HepG2 (cell line): ENCODE results near the gene TPPP2. TPM values are rescaled to one million over a fixed set of nuclear protein-coding genes. Genes with fewer than 3 reads are reported as not detected.
A peak's percentile ranks its signal among the peaks of the same experiment; 100 is the strongest.

Experiments
- ADNP ChIP-seq: sonication (generic); formaldehyde crosslinking; IDR thresholded peaks from 2 replicates; pipeline ENCODE4 v1.4.0; 2020; ENCODE audit warnings: missing genetic modification reagents
- BRCA1 ChIP-seq: sonication (generic); formaldehyde crosslinking; IDR thresholded peaks from 2 replicates; pipeline ENCODE4 v1.4.0; 2020; ENCODE audit warnings: missing genetic modification reagents
- FOXK2 ChIP-seq: fragments of 450-650 bp; IDR thresholded peaks from 2 replicates; pipeline ENCODE4 v1.6.1; 2016
- FOXM1 ChIP-seq: sonication (generic); formaldehyde crosslinking; IDR thresholded peaks from 2 replicates; pipeline ENCODE4 v1.5.0; 2020; ENCODE audit warnings: missing genetic modification reagents
- GABPB1 ChIP-seq: IDR thresholded peaks from 2 replicates; pipeline ENCODE4 v1.6.1; 2016; ENCODE audit warnings: mild to moderate bottlenecking, missing genetic modification reagents, moderate library complexity, missing compliant biosample characterization
- HOXD1 ChIP-seq: sonication (generic); formaldehyde crosslinking; IDR thresholded peaks from 2 replicates; pipeline ENCODE4 v1.5.0; 2020; ENCODE audit warnings: missing genetic modification reagents
- KAT7 ChIP-seq: IDR thresholded peaks from 2 replicates; pipeline ENCODE4 v1.6.1; 2018; ENCODE audit warnings: borderline replicate concordance, missing compliant biosample characterization
- KDM2A ChIP-seq: sonication (generic); formaldehyde crosslinking; IDR thresholded peaks from 2 replicates; pipeline ENCODE4 v1.4.0; 2020; ENCODE audit warnings: low read depth, missing genetic modification reagents, borderline replicate concordance
- KDM3A ChIP-seq: IDR thresholded peaks from 2 replicates; pipeline ENCODE4 v1.6.1; 2018; ENCODE audit warnings: low read depth, missing compliant biosample characterization
- SNAI1 ChIP-seq: sonication (generic); formaldehyde crosslinking; IDR thresholded peaks from 2 replicates; pipeline ENCODE4 v1.5.0; 2020; ENCODE audit warnings: mild to moderate bottlenecking, missing genetic modification reagents, borderline replicate concordance
- STAT5B ChIP-seq: sonication (generic); formaldehyde crosslinking; IDR thresholded peaks from 2 replicates; pipeline ENCODE4 v1.4.0; 2020; ENCODE audit warnings: missing genetic modification reagents
- ZBTB7A ChIP-seq: sonication (generic); formaldehyde crosslinking; IDR thresholded peaks from 2 replicates; pipeline ENCODE4 v1.8.0; 2022; ENCODE audit warnings: mild to moderate bottlenecking, missing genetic modification reagents
- ZC3H13 ChIP-seq: sonication (generic); formaldehyde crosslinking; IDR thresholded peaks from 2 replicates; pipeline ENCODE4 v1.8.1; 2023; ENCODE audit warnings: mild to moderate bottlenecking, missing genetic modification reagents, moderate library complexity
- ZNF224 ChIP-seq: sonication (generic); formaldehyde crosslinking; IDR thresholded peaks from 2 replicates; pipeline ENCODE4 v1.5.0; 2020; ENCODE audit warnings: mild to moderate bottlenecking, missing genetic modification reagents
- ZNF264 ChIP-seq: sonication (generic); formaldehyde crosslinking; IDR thresholded peaks from 2 replicates; pipeline ENCODE4 v1.4.0; 2020; ENCODE audit warnings: missing genetic modification reagents
- ZNF335 ChIP-seq: sonication (generic); formaldehyde crosslinking; IDR thresholded peaks from 2 replicates; pipeline ENCODE4 v1.4.0; 2020; ENCODE audit warnings: missing genetic modification reagents
- ZNF563 ChIP-seq: sonication (generic); formaldehyde crosslinking; IDR thresholded peaks from 2 replicates; pipeline ENCODE4 v1.8.0; 2022; ENCODE audit warnings: mild to moderate bottlenecking, moderate library complexity, missing genetic modification reagents
- ZNF589 ChIP-seq: sonication (generic); formaldehyde crosslinking; conservative IDR thresholded peaks from 2 replicates; pipeline ENCODE4 v1.8.0; 2022; ENCODE audit warnings: mild to moderate bottlenecking, moderate library complexity, missing genetic modification reagents
- ZNF878 ChIP-seq: sonication (generic); formaldehyde crosslinking; IDR thresholded peaks from 2 replicates; pipeline ENCODE4 v1.8.1; 2023; ENCODE audit warnings: mild to moderate bottlenecking, missing genetic modification reagents, moderate library complexity
- polyA plus RNA-seq, 8 experiments: library from polyadenylated mRNA; depleted of rRNA in 3 of 8; stranded (reverse) in 7 of 8; unstranded in 1 of 8; fragments of >200 nt; fragmentation: Illumina TruSeq in 4 of 8; extraction: Trizol in 4 of 8; gene quantifications; 2 replicates each; pipeline versions ENCODE4 v1.2.1 to v1.2.3, GENCODE V29; 2011 to 2016; ENCODE audit warnings: low read depth in 4 of 8, missing spikeins in 1 of 8, mixed read lengths in 1 of 8; ENCODE audit not compliant: insufficient read depth in 1 of 8
- total RNA-seq, 5 experiments: library from RNA; depleted of rRNA; stranded (reverse); fragments of >200 nt; fragmentation: Illumina TruSeq; extraction: Trizol; gene quantifications; 2 replicates each; pipeline ENCODE4 v1.2.3, GENCODE V29; 2016; ENCODE audit warnings: low read depth in 1 of 5
- TF ChIP-seq, protein P1 (sequence below): sonication (generic); formaldehyde crosslinking; IDR thresholded peaks from 2 replicates; pipeline ENCODE4 v1.4.0; 2020; ENCODE audit warnings: missing genetic modification reagents, borderline replicate concordance
- TF ChIP-seq, protein P2 (sequence below): sonication (generic); formaldehyde crosslinking; IDR thresholded peaks from 2 replicates; pipeline ENCODE4 v1.4.0; 2020; ENCODE audit warnings: missing genetic modification reagents
- TF ChIP-seq, protein P3 (sequence below): sonication (generic); formaldehyde crosslinking; IDR thresholded peaks from 2 replicates; pipeline ENCODE4 v1.4.0; 2020; ENCODE audit warnings: missing genetic modification reagents
- TF ChIP-seq, protein P4 (sequence below): sonication (generic); formaldehyde crosslinking; IDR thresholded peaks from 2 replicates; pipeline ENCODE4 v1.4.0; 2020; ENCODE audit warnings: mild to moderate bottlenecking, missing genetic modification reagents

Gene TPPP2
- total and polyA plus RNA-seq, 2 of the 13 experiments (the other 11 are each of a cell fraction or from before 2014, with no cell fraction given) = 0.58 to 4.2 TPM

DNA sequence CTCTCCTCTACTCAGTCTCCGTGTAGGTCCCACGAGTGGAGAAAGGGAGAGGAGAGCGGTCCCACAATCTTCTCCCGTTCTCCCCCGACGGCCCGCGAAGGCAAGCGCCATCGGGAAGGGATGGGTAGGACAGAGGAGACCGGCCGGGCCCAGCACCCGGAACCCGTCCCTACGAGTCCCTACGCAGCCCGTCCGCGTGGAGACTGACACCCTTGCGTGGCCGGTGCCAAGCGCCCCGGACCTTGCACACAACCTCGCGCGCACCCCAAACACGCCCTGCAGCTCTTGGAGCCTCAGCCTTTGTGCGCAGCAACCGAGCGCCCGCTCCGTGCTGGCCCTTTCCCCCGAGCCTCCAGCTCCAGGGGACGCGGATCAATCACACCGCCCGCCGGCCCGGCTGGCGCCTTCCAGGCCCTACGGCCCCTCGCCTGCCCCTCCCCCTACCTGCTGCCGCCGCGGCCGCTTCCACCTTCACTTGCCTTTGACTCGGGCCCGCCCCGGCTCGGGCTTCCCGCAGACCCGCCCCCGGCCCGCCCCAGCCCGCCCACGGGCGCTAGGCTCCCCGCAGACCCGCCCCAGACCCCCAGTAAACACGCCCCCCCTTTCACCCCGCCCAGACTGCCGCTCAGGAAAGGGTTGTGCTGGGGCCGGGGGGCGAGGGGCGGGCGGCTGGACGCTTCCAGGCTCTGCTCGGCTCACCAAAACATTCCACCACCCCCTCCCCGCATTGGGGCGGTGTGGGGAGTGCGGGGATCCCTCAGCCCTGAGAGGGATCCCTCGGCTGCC, 5.2 kb upstream of the TPPP2 start, which contains the start of gene NDRG2 (continued):
- TF ChIP-seq FOXK2 (no peak), ZNF878 (no peak), STAT5B (0 out of 2 replicates have a peak, but pooled peaks have one; percentile 25), KDM2A (peak; percentile 84), ZC3H13 (CRISPR knock-in tag) (no peak), ZNF264 (peak; percentile 83; the same call in 1 of the 2 replicates), ADNP (CRISPR knock-in tag) (0 out of 2 replicates have a peak, but pooled peaks have one; percentile 21), HOXD1 (CRISPR knock-in tag) (0 out of 2 replicates have a peak, but pooled peaks have one; percentile 74), FOXM1 (peak; percentile 86), ZNF589 (peak; percentile 24; the same call in 1 of the 2 replicates), KDM3A (peak; percentile 80; the same call in 1 of the 2 replicates), SNAI1 (CRISPR knock-in tag) (peak; percentile 83), ZNF563 (peak; percentile 69), GABPB1 (CRISPR knock-in tag) (peak; percentile 81; the same call in 1 of the 2 replicates), BRCA1 (CRISPR knock-in tag) (0 out of 2 replicates have a peak, but pooled peaks have one; percentile 78), ZNF224 (CRISPR knock-in tag) (no peak), KAT7 (CRISPR knock-in tag) (peak; percentile 92; the same call in 1 of the 2 replicates), ZBTB7A (CRISPR knock-in tag) (peak; percentile 75), ZNF335 (CRISPR knock-in tag) (peak; percentile 65)
- TF ChIP-seq, protein P1, sequence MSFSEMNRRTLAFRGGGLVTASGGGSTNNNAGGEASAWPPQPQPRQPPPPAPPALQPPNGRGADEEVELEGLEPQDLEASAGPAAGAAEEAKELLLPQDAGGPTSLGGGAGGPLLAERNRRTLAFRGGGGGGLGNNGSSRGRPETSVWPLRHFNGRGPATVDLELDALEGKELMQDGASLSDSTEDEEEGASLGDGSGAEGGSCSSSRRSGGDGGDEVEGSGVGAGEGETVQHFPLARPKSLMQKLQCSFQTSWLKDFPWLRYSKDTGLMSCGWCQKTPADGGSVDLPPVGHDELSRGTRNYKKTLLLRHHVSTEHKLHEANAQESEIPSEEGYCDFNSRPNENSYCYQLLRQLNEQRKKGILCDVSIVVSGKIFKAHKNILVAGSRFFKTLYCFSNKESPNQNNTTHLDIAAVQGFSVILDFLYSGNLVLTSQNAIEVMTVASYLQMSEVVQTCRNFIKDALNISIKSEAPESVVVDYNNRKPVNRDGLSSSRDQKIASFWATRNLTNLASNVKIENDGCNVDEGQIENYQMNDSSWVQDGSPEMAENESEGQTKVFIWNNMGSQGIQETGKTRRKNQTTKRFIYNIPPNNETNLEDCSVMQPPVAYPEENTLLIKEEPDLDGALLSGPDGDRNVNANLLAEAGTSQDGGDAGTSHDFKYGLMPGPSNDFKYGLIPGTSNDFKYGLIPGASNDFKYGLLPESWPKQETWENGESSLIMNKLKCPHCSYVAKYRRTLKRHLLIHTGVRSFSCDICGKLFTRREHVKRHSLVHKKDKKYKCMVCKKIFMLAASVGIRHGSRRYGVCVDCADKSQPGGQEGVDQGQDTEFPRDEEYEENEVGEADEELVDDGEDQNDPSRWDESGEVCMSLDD (CRISPR knock-in tag) = peak; percentile 35; the same call in 1 of the 2 replicates
- TF ChIP-seq, protein P2, sequence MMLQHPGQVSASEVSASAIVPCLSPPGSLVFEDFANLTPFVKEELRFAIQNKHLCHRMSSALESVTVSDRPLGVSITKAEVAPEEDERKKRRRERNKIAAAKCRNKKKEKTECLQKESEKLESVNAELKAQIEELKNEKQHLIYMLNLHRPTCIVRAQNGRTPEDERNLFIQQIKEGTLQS = 0 out of 2 replicates have a peak, but pooled peaks have one; percentile 47
- TF ChIP-seq, protein P3, sequence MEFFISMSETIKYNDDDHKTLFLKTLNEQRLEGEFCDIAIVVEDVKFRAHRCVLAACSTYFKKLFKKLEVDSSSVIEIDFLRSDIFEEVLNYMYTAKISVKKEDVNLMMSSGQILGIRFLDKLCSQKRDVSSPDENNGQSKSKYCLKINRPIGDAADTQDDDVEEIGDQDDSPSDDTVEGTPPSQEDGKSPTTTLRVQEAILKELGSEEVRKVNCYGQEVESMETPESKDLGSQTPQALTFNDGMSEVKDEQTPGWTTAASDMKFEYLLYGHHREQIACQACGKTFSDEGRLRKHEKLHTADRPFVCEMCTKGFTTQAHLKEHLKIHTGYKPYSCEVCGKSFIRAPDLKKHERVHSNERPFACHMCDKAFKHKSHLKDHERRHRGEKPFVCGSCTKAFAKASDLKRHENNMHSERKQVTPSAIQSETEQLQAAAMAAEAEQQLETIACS (CRISPR knock-in tag) = no peak
- TF ChIP-seq, protein P4, sequence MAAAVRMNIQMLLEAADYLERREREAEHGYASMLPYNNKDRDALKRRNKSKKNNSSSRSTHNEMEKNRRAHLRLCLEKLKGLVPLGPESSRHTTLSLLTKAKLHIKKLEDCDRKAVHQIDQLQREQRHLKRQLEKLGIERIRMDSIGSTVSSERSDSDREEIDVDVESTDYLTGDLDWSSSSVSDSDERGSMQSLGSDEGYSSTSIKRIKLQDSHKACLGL = peak; percentile 87; the same call in 1 of the 2 replicates
